ENCODE data around the gene DIPK1B.

DIPK1B gene

DNA sequence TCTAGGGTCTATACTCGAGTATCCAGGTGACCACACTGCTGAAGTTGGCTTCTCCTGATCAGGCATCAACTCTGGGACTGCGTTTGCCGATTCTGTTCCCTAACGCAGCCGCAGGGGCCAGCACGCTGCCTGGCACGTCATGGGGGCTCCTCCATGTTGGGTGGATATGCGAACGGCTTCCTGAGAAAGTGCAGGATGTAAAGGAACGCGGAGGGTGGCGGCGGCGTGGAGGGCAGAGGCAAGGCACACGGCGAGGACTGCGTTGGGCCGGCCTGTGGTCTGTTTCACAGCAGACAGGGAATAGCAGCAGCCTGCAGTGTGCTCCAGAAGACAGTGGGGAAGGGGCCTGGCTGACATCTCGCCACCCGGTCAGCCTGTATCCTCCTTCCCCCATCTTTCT, 26.6 kb downstream of the DIPK1B start:
- DNase-seq (ENCODE audit: low spot score), result no peak

DNA sequence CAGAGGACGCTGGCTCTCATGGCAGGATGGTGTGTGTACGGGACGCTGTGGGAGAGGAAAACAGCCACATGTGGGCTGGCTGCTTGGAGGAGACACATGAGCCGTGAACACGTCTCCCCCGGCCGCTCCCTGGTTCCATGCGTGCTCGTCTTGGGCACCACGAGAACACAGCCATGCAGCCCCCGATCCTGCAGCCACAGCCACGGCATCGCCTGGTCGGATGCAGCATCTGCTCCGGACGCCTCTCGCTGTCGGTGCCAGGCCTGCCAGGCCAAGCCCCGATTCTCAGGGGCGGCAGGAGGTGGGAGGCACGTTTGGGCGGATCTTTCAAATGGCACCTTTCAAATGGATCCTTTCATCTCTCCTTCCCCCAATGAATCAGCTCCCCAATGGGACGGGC, 27.1 kb downstream of the DIPK1B start:
- DNase-seq (ENCODE audit: low spot score), result no peak

DNA sequence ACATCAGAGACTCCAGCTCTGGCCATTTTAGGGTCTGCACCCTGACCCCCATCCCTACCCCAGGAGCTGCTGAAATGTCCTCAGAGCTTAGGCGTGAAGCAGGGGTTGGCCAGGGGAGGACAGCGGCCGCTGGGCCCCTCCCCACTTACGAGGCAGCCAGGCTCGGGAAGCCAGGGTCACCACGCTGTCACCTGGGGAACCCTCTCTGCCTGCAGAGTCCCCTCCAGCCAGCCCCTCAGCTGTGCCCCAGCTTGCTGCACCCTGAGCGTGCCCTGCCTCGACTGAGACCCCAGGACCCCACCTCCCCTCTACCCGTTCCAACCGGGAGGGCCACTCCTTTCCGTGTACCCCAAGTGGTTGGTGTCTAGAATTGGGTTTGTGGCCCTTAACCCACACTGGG, 27.7 kb downstream of the DIPK1B start:
- no peak for DNase-seq (ENCODE audit: low spot score)

DNA sequence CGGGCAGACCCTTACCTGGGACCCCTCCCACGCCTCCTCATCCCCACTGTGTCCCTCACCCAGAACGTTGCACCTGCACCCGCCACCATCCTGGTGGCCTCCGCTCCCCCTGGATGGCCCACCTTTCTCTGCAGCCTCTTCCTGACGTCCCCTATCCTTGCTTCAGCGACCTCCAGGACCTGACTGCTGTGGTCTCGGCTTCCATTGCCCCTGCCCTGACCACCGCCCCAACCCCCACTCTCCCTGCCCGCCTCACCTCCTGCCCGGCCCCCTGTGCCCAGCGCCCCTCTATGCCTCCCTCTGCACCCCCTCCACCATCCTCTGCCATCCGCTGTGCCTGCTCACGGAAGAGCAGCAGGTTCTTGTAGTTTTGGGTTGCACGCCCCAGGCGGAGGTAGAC, 28.1 kb downstream of the DIPK1B start:
- DNase-seq (ENCODE audit: low spot score), result no peak

DNA sequence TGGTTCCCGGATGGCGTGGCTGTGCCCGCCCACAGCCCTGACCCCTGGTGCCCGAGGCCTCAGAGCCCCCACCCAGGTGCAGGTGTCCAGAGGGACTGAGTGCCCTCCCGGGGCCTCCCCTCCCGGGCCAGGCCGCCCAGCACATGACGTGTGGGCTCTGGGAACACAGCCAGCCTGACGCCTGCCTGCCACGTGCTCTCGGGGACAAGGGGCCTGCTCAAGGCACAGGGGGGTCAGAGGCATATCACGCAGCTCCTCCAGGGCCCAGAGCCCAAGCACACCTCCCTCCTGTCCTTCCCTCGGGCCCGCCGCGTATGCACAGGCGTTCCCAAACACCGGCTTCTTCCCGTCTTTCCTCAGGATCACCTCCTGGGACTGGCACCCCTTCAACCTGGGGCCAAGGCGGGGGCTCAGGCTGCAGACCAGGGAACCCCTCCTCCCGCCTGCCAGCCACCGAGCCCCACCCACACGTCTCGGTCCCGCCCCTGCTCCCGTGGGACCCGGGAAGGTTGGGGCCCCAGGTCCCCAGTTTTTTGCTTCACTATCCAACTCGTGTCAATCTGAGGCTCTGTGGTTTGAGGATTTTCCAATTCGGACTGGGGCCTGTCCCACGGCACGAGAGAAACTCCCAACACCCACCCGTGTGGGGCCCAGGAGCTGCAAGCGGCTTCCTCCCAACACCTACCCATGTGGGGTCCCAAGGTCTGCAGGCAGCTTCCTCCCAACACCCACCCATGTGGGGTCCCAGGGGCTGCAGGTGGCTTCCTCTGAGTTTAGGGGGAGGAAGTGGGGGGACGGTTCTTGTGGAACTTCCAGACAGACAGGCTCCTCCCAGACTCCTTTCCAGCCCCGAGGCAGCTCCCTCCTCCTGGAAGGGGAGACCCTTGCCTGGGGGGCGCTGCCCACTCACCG, 28.9 kb downstream of the DIPK1B start:
- DNase-seq (ENCODE audit: low spot score), result no peak

DNA sequence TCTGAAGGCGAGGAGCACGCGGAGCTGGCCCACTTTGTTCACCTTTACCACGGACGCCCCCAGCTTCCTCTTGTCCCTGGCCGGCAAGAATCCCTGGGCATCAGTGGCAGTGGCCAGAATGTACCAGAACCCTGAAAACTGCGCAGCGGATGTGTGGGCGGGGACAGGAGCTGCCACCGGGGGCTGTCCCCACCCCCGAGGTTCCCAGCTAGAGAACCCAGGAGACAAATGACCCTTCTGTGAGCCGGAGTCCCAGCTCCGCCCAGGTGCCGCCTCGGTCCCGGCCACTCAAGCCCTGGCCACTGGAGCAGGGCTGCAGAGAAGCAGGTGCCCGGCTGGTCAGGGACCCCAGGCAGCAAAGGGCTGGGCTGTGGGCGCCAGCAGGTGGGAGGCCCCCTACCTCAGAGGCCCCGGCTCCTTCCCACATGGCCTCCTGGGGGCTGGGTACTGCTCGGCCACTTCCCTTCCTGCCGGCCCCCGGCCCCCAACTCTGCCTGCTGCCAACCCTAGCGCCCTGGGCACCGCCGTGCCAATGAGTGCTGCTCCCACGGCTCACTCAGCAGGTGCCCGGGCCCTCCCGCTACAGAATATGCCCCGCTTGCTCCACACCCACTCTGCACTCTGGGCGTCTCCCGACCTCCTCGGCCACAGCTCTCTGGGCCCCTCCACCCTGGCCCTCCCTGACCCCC, 29.7 kb downstream of the DIPK1B start:
- no peak for DNase-seq (ENCODE audit: low spot score)

DNA sequence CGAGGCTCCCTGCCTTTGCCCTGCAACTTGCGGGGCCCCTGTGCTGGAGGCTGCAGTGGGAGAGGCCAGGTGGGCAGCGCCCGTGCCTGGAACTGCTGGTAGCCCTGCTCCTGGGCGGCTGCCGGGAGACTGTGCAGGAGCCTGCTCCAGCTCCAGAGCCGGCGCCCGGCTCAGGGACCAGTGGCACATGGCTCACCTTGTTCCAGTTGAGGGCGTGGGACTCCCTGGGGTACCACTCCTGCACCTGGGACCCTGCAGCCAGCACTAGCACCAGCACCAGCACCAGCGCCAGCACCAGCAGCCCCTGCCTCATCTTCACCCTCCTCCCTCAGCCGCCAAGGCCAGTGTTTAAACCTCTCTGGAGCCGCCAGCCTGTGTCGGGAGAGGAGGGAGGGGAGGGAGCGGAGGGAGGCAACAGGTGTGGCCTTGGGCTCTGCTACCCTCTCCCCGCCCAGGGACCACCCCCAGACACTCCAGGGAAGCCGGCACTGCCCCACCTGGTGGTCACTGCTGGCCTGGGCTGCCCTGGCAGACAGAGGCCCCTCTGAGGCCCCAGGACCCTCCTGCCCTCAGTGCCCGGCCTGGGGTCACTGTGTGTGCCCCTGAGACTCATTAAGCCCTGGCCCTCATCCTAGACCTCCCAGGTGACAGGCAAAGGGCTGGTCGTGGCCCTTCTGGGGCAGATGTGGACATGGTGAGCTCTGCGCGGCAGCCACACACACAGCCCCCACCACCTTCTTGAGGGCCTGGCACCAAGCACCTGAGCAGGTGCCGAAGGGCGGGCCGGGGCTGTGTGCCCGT, 30.4 kb downstream of the DIPK1B start, which contains the start of gene LCN10:
Gene LCN10, minus strand, starts transcription at position 350 of the 801 bp plus-strand sequence. Its CDS starts 37 bp downstream, at position 313.
- DNase-seq (ENCODE audit: low spot score), result no peak

DNA sequence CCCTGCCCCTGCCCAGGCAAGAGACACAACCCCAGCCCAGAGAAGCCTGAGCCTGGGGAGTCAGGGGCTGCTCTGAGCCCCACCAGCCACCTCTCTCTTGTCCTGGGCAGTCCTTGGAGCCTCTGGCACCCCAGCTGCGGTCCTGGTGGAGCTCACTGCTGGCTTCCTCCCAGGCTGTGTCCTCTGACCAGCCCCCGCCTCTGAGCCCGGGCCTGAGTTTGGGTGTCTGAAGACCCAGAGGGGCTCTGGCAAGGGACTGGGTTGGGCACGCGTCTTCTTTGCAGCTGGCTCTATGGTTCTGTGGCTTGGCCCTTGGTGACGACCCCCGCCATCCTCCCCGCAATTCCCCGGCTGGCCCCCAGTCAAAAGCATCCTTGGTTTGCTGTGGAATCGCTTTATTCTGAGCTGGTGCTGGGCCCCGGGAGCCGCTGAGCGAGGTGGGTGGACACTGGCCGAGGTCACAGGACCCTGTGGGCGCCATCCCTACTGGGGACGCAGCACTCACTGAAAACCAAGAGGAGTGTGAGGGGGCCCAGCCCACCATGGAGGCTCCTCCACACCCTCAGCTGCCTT, 31.4 kb downstream of the DIPK1B start:
- DNase-seq (ENCODE audit: low spot score), result no peak

DNA sequence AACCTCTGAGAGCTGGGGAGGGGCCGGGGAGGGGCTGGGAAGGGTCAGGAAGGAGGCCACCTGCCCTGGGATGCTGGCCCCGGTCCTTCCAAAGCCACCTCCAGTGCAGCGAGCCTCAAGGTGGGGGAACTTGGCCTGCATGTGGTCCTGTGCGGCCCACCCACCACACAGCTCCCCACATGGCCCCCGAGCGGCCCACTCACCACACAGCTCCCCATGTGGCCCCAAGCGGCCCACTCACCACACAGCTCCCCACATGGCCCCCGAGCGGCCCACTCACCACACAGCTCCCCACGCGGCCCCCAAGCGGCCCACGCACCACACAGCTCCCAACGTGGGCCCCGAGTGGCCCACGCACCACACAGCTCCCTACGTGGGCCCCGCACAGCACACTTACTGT, 32.4 kb downstream of the DIPK1B start:
- DNase-seq (ENCODE audit: low spot score), result no peak

DNA sequence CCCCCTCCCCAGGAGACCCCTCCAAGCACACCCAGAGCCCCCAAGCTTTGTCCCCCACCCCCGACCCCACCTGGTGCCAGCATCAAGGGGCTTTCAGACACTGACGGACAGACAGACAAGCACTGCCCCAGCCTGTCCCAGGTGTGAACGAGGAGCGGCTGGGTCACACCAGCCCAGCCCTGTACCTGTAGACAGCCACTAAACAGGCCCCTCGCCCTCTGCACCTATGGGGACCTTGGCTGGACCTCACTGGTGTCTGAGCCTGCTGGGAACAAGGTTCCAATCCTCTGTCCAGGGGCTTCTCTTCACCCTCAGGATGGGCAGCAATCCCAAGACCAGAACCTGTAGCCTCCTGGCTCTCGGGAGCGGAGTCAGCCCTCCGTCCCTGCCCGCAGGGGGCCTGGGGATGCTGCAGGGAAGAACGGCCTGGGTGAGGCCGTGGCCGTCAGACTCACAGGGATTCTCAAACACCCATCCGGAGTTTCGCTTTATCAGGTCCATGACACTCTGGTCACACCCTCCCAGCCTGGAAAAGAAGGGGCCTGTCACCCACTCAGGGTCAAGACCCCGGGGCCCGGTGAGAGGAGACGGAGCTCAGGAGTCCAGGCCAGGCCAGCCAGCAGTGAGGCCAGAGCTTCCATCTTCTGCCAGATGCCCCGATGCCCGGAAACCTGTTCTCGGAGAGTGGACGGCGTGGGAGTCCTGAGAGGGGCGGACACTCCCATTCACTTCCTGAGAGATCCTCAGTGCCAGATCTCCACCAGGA, 33.2 kb downstream of the DIPK1B start:
- DNase-seq (ENCODE audit: low spot score), result no peak

DNA sequence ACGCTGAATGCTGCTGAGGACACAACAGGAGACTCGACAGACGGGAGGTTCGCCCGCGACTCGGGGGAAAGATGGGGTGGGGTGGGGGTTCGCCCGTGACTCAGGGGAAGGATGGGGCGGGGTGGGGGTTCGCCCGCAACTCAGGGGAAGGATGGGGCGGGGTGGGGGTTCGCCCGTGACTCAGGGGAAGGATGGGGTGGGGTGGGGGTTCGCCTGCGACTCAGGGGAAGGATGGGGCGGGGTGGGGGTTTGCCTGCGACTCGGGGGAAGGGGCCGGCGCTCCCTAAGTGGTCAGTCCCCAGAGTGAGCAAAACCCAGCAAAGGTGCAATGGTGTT, 33.8 kb downstream of the DIPK1B start:
- no peak for DNase-seq (ENCODE audit: low spot score)

DNA sequence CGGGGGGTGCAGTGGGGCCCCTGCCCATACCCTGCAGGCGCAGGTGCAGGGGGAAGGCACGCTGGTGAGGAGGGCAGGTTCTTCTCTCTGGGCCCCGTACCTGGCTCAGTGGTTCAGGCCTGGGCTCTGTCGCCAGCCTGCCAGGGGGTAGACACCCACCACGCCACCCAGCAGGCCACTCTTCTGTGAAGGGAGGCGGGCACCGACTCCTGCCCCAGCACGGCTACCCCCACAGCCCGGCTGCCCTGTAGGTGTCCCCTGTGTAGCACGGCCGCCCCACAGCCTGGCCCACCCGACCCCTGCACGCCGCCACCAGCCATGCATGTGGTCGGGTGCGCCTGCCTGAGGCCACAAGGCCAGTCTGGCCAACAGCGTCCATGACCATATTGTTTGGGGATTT, 34.2 kb downstream of the DIPK1B start:
- no peak for DNase-seq (ENCODE audit: low spot score)

DNA sequence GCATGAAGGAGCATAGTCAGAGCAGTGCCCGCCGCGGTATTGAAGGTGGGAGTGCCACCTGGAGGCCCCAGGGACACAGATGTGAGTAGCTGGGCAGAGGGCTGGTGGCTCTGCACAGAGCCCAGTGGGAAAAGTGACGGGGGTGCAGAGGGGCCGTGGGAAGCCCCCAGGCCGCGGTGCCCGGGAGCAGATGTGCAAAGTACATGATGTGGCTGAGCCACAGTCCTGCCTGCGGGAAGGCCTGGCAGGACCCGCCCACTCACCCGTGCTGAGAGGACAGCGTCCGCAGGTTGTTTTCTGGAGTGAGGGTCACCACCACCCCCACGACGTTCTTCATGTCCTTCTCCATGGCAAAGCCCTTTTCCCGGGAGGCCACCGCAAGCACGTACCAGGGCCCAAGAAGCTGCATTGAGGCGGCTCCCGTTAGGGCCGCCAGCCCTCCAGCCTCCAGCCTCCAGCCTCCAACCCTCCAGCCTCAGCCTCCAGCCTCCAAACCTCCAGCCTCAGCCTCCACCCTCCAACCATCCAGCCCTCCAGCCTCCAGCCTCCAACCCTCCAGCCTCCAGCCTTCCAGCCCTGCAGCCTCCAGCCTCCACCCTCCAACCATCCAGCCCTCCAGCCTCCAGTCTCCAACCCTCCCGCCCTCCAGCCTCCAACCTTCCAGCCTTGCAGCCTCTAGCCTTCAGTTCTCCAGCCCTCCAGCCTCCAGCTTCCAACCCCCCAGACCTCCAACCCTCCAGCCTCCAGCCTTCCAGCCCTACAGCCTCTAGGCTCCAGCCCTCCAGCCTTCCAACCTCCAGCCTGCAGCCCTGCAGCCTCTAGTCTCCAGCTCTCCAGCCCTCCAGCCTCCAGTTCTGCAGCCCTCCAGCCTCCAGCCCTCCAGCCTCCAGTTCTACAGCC, 35.0 kb downstream of the DIPK1B start:
- DNase-seq (ENCODE audit: low spot score), result no peak

DNA sequence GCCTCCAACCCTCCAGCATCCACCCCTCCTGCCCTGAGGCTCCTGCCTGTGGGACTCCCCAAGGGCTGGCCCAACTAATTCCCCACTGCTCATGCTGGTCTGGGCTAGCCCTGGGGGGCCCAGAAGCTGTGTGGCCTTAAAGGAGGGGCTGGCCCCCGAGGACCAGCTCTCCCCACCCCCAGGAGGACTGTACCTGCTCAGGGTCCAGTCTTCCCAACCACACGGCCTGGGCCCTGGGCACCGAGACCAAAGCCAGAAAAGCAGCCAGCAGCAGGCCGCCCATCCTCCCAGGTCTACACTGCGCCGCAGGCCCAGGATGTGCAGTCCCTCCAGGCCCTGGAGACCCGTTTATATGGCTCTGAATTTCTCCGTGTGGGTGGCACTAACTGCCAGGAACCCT, 35.8 kb downstream of the DIPK1B start, which contains the start of gene LCN6:
Gene LCN6, minus strand, starts transcription at position 325 of the 400 bp plus-strand sequence. Its CDS starts 42 bp downstream, at position 283.
- no peak for DNase-seq (ENCODE audit: low spot score)

DNA sequence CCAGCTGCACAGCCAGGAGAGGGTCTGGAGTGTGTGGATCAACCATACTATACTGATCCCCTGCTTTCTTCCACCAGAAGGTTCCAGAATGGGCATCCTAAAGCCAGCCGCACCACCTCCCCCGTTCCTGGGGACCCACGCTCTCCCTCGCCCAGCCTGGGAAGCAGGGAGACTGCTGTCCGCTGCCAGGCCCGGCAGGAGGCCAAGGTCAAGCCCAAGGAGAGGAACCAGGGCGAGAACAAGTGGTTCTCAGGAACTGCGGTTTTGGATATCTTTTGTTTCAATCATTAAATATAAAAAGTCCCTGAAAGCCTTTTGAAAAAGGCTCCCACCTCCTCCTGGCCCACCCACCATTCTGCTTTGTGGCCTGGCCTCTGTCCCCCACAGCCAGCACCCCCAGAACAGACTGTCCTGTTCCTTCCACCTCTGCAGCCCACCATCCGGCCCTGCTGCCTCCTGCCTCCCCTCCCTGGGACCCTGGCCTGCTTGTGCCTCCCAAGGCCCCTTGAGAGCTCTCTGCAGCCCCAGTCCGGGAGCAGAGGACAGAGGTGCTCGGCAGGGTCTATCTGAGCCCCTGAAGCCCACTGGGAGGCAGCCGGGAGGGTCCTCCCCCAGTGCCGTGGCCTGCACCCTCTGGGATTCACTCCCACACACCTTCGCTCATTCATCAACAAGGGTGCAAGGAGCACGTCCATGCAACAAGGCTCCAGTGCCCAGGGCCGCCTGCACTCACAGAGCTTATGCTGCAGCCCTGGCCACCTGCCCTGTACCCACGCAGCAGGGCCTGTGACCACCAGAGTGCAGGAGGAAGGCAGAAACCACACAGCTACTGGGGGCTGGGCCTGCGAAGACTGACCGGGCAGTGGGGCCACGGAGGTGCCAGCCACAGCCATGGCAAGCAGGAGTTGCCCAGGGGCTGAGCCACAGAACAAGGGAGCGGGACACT, 36.6 kb downstream of the DIPK1B start:
- no peak for DNase-seq (ENCODE audit: low spot score)

DNA sequence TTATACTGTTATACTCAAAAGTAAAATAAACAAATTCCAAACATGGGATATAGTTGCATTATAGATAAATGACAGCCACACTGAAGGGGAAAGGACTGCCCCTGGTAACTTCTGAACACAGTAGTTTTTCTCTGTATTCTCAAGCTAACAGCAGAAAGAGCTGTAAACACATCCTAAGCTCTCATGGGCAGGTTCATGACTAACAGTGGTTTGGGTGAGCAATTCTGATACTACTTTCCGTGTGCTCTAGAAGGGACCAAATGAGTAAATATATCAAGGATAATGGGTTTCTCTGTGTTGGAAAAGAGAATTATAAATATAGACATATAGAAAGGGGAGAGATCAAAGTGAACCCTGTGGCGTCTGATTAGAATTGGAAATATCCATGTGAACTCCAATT, 38.2 kb downstream of the DIPK1B start:
- no peak for DNase-seq (ENCODE audit: low spot score)

DNA sequence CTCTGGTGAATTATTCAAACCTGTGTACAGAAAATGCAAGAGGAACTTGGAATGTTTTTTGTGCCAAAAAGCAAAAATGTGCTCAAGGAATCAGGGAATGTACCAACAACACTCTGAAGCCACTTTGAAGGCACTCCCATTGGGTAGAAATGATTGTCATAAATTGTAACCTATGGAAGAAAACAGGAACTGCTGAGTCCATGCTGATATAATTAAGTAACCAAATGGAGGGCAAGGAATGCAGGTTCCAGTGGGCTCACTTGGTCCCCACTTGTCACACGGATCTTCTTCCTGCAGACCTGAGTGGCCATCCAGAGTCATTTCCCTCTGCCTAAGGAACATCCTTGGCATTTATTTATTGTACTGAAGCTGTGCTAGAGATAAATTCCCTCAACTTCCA, 38.9 kb downstream of the DIPK1B start:
- DNase-seq (ENCODE audit: low spot score), result no peak

DNA sequence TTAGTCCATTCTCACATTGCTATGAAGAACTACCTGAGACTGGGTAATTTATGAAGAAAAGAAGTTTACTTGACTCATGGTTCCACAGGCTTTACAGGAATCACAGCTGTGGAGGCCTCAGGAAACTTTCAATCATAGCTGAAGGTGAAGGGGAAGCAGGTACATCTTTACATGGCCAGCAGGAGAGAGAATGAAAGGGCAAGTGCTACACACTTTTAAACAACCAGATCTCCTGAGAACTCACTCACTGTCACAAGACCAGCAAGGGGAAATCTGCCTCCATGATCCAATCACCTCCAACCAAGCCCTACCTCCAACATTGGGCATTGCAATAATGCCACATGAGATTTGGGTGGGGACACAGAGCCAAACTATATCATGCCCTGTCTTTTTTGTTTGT, 39.4 kb downstream of the DIPK1B start:
- DNase-seq (ENCODE audit: low spot score), result no peak

DNA sequence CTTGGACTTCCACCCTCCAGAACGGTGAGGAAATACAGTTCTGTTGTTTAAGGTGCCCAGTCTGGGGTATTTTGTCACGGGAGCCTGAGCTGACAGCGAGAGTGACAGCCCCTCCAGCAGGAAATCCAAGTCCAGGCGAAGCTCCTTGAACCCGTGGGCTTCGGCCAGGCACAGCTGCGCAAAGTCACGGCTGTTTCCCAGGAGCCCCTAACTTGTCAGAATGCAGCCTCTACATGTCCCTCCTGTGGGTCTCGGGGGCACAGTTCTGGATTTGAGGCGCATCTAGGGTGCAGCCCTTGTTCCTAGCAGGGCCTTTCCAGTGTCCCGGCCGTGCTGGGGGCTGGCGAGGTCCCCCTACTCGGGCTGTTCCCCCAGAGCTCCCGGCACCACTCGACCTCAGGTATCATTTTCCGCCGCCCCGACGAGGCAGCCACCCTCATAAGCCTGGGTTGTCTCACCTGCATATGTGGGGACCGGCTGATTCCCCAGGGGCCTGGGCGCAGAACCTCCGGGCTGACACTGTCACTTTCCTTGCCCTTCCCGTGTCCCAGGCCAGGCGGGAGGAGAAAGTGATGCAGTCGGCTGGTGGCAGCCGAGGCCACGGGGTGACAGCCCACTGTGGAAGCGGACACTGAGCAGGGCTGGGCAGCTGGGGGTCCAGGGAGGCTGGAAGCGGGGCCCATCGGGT, 41.1 kb downstream of the DIPK1B start:
- no peak for DNase-seq (ENCODE audit: low spot score)

Measured in germinal center (tissue), 1 donor.